GM12873 (cell line): ENCODE results near the gene PGAP3.

Experiments used
- CTCF ChIP-seq: IDR thresholded peaks from 2 replicates; pipeline ENCODE4 v1.5.1; 2012; ENCODE audit warnings: low read depth, mild to moderate bottlenecking, moderate library complexity, low read length, control low read depth; ENCODE audit not compliant: insufficient read depth; ENCODE audit errors: missing control alignments

The PGAP3 gene

GRCh38 chr17:39653316-39653661 is 34.6 kb downstream of the PGAP3 start:
- TF ChIP-seq CTCF: no peak

GRCh38 chr17:39652587-39653315 is 35.1 kb downstream of the PGAP3 start:
- no peak for TF ChIP-seq CTCF

GRCh38 chr17:39651923-39652586 is 35.8 kb downstream of the PGAP3 start:
- TF ChIP-seq CTCF: no peak

- no peak for TF ChIP-seq CTCF
Measured at GRCh38 chr17:39650121-39650579, 37.7 kb downstream of the PGAP3 start.

- no peak for TF ChIP-seq CTCF
Measured at GRCh38 chr17:39648616-39649366, 39.1 kb downstream of the PGAP3 start.

GRCh38 chr17:39647256-39647655 is 40.6 kb downstream of the PGAP3 start:
- TF ChIP-seq CTCF: no peak

GRCh38 chr17:39643271-39643670 is 44.6 kb downstream of the PGAP3 start:
- no peak for TF ChIP-seq CTCF
